Fibroblast of lung (primary cell): Measurements from ENCODE around the gene CCNK. TPM values are rescaled to one million over a fixed set of nuclear protein-coding genes. Genes with fewer than 3 reads are reported as not detected.

ENCODE experiments used
- DNase-seq, 2 donors: peaks; one replicate each; pipeline versions ENCODE4 v3.0.0 to v3.0.0-alpha.2; 2010; ENCODE audit warnings: low read depth in 2 of 2
- H2AFZ ChIP-seq: 2 replicates; pipeline ENCODE4 v1.5.1; 2012; ENCODE audit warnings: low read length, control low read depth, inconsistent platforms
- H3K27ac ChIP-seq: 2 replicates; pipeline ENCODE4 v1.5.1; 2011; ENCODE audit warnings: low read length, control low read depth; ENCODE audit not compliant: insufficient read depth
- H3K27me3 ChIP-seq: 2 replicates; pipeline ENCODE4 v1.5.1; 2011; ENCODE audit warnings: mild to moderate bottlenecking, low read length; ENCODE audit not compliant: control insufficient read depth, insufficient read depth
- H3K36me3 ChIP-seq: 2 replicates; pipeline ENCODE4 v1.5.1; 2011; ENCODE audit warnings: low read length; ENCODE audit not compliant: control insufficient read depth, insufficient read depth
- H3K4me1 ChIP-seq: 2 replicates; pipeline ENCODE4 v1.5.1; 2011; ENCODE audit warnings: low read length; ENCODE audit not compliant: control insufficient read depth, insufficient read depth; ENCODE audit errors: extremely low read depth
- H3K4me2 ChIP-seq: 2 replicates; pipeline ENCODE4 v1.5.1; 2011; ENCODE audit warnings: low read length, control low read depth; ENCODE audit not compliant: insufficient read depth; ENCODE audit errors: extremely low read depth
- H3K4me3 ChIP-seq, 4 experiments: fragments of 200-600 bp in 1 of 4; sonication (generic) in 1 of 4; replicated peaks in 1 of 4; 2 replicates each; pipeline ENCODE4 v1.5.1; 2011 to 2016; ENCODE audit warnings: low read length in 4 of 4, low read depth in 3 of 4, mild to moderate bottlenecking in 3 of 4, control low read depth in 2 of 4, inconsistent platforms in 1 of 4, mixed read lengths in 1 of 4; ENCODE audit not compliant: insufficient read depth in 1 of 4; ENCODE audit errors: control extremely low read depth in 1 of 4
- H3K79me2 ChIP-seq: 2 replicates; pipeline ENCODE4 v1.5.1; 2012; ENCODE audit warnings: mild to moderate bottlenecking, low read length, inconsistent platforms; ENCODE audit not compliant: control insufficient read depth, insufficient read depth
- H3K9ac ChIP-seq: 2 replicates; pipeline ENCODE4 v1.5.1; 2011; ENCODE audit warnings: mild to moderate bottlenecking, low read length, control low read depth; ENCODE audit not compliant: insufficient read depth
- H3K9me3 ChIP-seq: 2 replicates; pipeline ENCODE4 v1.5.1; 2012; ENCODE audit warnings: low read depth, low read length; ENCODE audit not compliant: control insufficient read depth, insufficient read depth
- H4K20me1 ChIP-seq: 2 replicates; pipeline ENCODE4 v1.5.1; 2011; ENCODE audit warnings: low read length; ENCODE audit not compliant: control insufficient read depth, insufficient read depth; ENCODE audit errors: extremely low read depth
- CTCF ChIP-seq, 2 donors: IDR thresholded peaks in 1 of 2; conservative IDR thresholded peaks in 1 of 2; 1 replicate in 1 of 2; 2 replicates in 1 of 2; pipeline ENCODE4 v1.5.1; 2011 to 2012; ENCODE audit warnings: low read length in 2 of 2, control low read depth in 1 of 2, inconsistent platforms in 1 of 2, low read depth in 1 of 2, mild to moderate bottlenecking in 1 of 2
- EZH2 ChIP-seq: IDR thresholded peaks from 2 replicates; pipeline ENCODE4 v1.5.1; 2012; ENCODE audit warnings: low read length, control low read depth, mild to moderate bottlenecking; ENCODE audit errors: missing control alignments
- polyA plus RNA-seq, 2 donors: library from polyadenylated mRNA; depleted of rRNA in 1 of 2; stranded (reverse) in 1 of 2; unstranded in 1 of 2; fragments of >200 nt; gene quantifications; 2 replicates each; pipeline ENCODE4 v1.2.1, GENCODE V29; 2011 to 2012; ENCODE audit warnings: missing spikeins in 1 of 2
- total RNA-seq: library from RNA; depleted of rRNA; stranded (reverse); fragments of >200 nt; gene quantifications from 2 replicates; pipeline ENCODE4 v1.2.1, GENCODE V29; 2014

Gene CCNK
- total and polyA plus RNA-seq, 2 donors (not counting 1 experiment from before 2014, with no cell fraction given) = 7.3 to 51.0 TPM

GRCh38 chr14:99512571-99513182 lies 31.5 kb downstream of the CCNK start:
- Histone ChIP-seq H2AFZ (no peak overlapping the region), H3K27ac (no peak overlapping the region), H3K9me3 (no peaks in the 10 kb centered on the region), H3K4me3 (no peak overlapping the region), H3K79me2 (no peaks in the 10 kb centered on the region), H3K9ac (no peak overlapping the region), H3K4me1 (peaks cover 2% of the 10 kb centered on the region), H4K20me1 (no peaks in the 10 kb centered on the region), H3K4me2 (no peak overlapping the region), H3K27me3 (no peaks in the 10 kb centered on the region), H3K36me3 (peaks cover 26% of the 10 kb centered on the region)
- DNase-seq = no peak
- no peak for TF ChIP-seq CTCF (conservative IDR thresholded peaks at IDR 0.05 in 1 of 2, IDR thresholded peaks at IDR 0.05 in 1 of 2; ENCODE audit: low read depth in 1 of 2, low read length in 2 of 2)
- TF ChIP-seq EZH2 = no peak

GRCh38 chr14:99513183-99513694 lies 32.0 kb downstream of the CCNK start:
- H4K20me1 ChIP-seq = no peaks in the 10 kb centered on the region
- no peak overlapping the region for H3K9ac ChIP-seq
- no peaks in the 10 kb centered on the region for H3K79me2 ChIP-seq
- H3K4me2 ChIP-seq = no peak overlapping the region
- peaks cover 21% of the 10 kb centered on the region for H3K36me3 ChIP-seq
- no peak overlapping the region for H3K27ac ChIP-seq
- no peak for DNase-seq
- H3K9me3 ChIP-seq = no peaks in the 10 kb centered on the region
- H3K4me3 ChIP-seq = no peak overlapping the region
- no peaks in the 10 kb centered on the region for H3K27me3 ChIP-seq
- H3K4me1 ChIP-seq = peaks cover 2% of the 10 kb centered on the region
- no peak for TF ChIP-seq CTCF (conservative IDR thresholded peaks at IDR 0.05 in 1 of 2, IDR thresholded peaks at IDR 0.05 in 1 of 2; ENCODE audit: low read depth in 1 of 2, low read length in 2 of 2)
- TF ChIP-seq EZH2 = no peak
- no peak overlapping the region for H2AFZ ChIP-seq

- Histone ChIP-seq H3K4me1 (peaks cover 2% of the 10 kb centered on the region), H3K27me3 (no peaks in the 10 kb centered on the region), H4K20me1 (no peaks in the 10 kb centered on the region), H3K4me2 (no peak overlapping the region), H3K36me3 (peaks cover 14% of the 10 kb centered on the region), H3K9me3 (no peaks in the 10 kb centered on the region), H2AFZ (no peak overlapping the region), H3K27ac (no peak overlapping the region), H3K4me3 (no peak overlapping the region), H3K79me2 (no peaks in the 10 kb centered on the region), H3K9ac (no peak overlapping the region)
- no peak for DNase-seq
- TF ChIP-seq EZH2 (no peak), CTCF (conservative IDR thresholded peaks at IDR 0.05 in 1 of 2, IDR thresholded peaks at IDR 0.05 in 1 of 2; ENCODE audit: low read depth in 1 of 2, low read length in 2 of 2) (no peak)
Measured at GRCh38 chr14:99513946-99514551, 32.8 kb downstream of the CCNK start.
